Spleen (tissue), 7 donors: ENCODE measurements around the gene CEP112.

Experiments used
- POLR2A ChIP-seq, 3 donors: fragments of 450-650 bp; IDR thresholded peaks; one replicate each; pipeline ENCODE4 v1.5.1; 2017; ENCODE audit warnings: antibody characterized with exemption in 3 of 3, mild to moderate bottlenecking in 1 of 3
- TF ChIP-seq, protein P1 (sequence below), 11 experiments: fragments of 200-600 bp in 7 of 11; fragments of 450-650 bp in 4 of 11; sonication (generic) in 4 of 11; IDR thresholded peaks in 8 of 11; conservative IDR thresholded peaks in 3 of 11; 1 replicate in 7 of 11; 2 replicates in 4 of 11; pipeline versions ENCODE4 v1.4.0 to v1.8.0; 2016 to 2021; ENCODE audit warnings: antibody characterized with exemption in 11 of 11, inconsistent platforms in 4 of 11, mild to moderate bottlenecking in 1 of 11
- donor health status: DM: no; HTN: no; CAD: no; lungs with moderate emphysema.
- donor health status: DM: no; HTN: no; CAD: no.
- donor health status: DM: no; HTN: no; CAD: no.

DNA sequence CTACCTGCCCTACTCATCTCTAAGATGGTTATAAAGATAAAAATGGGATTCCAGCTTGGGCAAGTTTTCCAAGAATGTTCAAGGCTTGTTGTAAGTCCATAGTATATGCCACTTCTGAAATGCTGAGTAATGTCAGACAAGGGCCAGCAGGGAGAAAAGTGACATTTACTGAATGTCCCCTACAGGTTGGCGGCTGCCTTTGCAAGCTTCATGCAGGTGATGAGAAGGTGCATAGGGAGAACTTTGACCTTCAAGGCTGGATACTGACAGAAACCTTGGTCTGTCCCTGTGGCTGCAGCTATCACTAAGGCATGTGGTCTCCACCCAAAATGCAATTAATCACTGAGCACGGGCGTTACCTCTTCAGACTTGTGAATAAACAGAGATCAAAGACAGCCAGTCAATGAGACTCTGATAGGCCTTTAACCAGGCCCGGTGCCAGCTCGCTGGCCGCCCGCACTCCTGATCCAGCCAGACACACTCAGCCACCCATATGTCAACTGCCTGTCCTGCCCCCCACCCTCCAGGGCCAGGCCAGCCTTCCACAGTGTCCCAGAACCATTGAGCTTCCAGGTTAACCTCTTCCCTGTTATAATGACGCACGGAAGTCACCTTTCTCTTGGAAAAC, 603.6 kb downstream of the CEP112 start:
- TF ChIP-seq, protein P1, sequence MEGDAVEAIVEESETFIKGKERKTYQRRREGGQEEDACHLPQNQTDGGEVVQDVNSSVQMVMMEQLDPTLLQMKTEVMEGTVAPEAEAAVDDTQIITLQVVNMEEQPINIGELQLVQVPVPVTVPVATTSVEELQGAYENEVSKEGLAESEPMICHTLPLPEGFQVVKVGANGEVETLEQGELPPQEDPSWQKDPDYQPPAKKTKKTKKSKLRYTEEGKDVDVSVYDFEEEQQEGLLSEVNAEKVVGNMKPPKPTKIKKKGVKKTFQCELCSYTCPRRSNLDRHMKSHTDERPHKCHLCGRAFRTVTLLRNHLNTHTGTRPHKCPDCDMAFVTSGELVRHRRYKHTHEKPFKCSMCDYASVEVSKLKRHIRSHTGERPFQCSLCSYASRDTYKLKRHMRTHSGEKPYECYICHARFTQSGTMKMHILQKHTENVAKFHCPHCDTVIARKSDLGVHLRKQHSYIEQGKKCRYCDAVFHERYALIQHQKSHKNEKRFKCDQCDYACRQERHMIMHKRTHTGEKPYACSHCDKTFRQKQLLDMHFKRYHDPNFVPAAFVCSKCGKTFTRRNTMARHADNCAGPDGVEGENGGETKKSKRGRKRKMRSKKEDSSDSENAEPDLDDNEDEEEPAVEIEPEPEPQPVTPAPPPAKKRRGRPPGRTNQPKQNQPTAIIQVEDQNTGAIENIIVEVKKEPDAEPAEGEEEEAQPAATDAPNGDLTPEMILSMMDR (IDR thresholded peaks at IDR 0.05 in 8 of 11, conservative IDR thresholded peaks at IDR 0.05 in 3 of 11): no peak
- TF ChIP-seq POLR2A (IDR thresholded peaks at IDR 0.05): no peak
